ENCODE measurements around the gene ZBTB44. TPM values are rescaled to one million over a fixed set of nuclear protein-coding genes. Genes with fewer than 3 reads are reported as not detected.

ZBTB44 gene
- total RNA-seq, 2 donors from 2014 or later = 26.1 to 35.5 TPM

GRCh38 chr11:130318031-130318673, 3.4 kb upstream of the ZBTB44 start:
- Histone ChIP-seq H3K9ac (ENCODE audit: low read depth in 2 of 2, low read length in 2 of 2) (no peak overlapping the region), H3K4me1 (no peaks in the 10 kb centered on the region), H3K27me3 (no peaks in the 10 kb centered on the region), H3K27ac (no peak overlapping the region), H3K4me3 (no peak overlapping the region), H3K9me3 (no peaks in the 10 kb centered on the region), H3K36me3 (no peaks in the 10 kb centered on the region)
- DNase-seq = no peak
- TF ChIP-seq CTCF (IDR thresholded peaks at IDR 0.05) = no peak
- intact Hi-C loops (cut with DNase I) = no loop called here

- Histone ChIP-seq H3K27ac (peak overlapping the region; percentile 87), H3K36me3 (no peaks in the 10 kb centered on the region), H3K4me1 (no peaks in the 10 kb centered on the region), H3K27me3 (no peaks in the 10 kb centered on the region), H3K4me3 (peak overlapping the region; percentile 85), H3K9me3 (no peaks in the 10 kb centered on the region), H3K9ac (ENCODE audit: low read depth in 2 of 2, low read length in 2 of 2) (peak overlapping the region; percentile 58 to 76)
- peak; percentile 57 for DNase-seq
- intact Hi-C loops (cut with DNase I) = no loop called here
- no peak for TF ChIP-seq CTCF (IDR thresholded peaks at IDR 0.05)
These were observed 745 bp upstream of the ZBTB44 start for GRCh38 chr11:130315354-130315970.

- TF ChIP-seq CTCF (IDR thresholded peaks at IDR 0.05) = no peak
- Histone ChIP-seq H3K4me3 (peak overlapping the region; percentile 85), H3K36me3 (no peaks in the 10 kb centered on the region), H3K9me3 (no peaks in the 10 kb centered on the region), H3K27me3 (no peaks in the 10 kb centered on the region), H3K27ac (peak overlapping the region; percentile 87), H3K4me1 (no peaks in the 10 kb centered on the region), H3K9ac (ENCODE audit: low read depth in 2 of 2, low read length in 2 of 2) (peak overlapping the region; percentile 74 to 93)
- intact Hi-C loops (cut with DNase I) = no loop called here
- peak; percentile 71 for DNase-seq
These were observed 450 bp downstream of the ZBTB44 start for GRCh38 chr11:130314184-130314749.

GRCh38 chr11:130313383-130314183, 1.1 kb downstream of the ZBTB44 start:
- Histone ChIP-seq H3K9ac (ENCODE audit: low read depth in 2 of 2, low read length in 2 of 2) (peak overlapping the region; percentile 74 to 93), H3K36me3 (no peaks in the 10 kb centered on the region), H3K27me3 (no peaks in the 10 kb centered on the region), H3K4me1 (no peaks in the 10 kb centered on the region), H3K27ac (peak overlapping the region; percentile 87), H3K4me3 (peak overlapping the region; percentile 85), H3K9me3 (no peaks in the 10 kb centered on the region)
- TF ChIP-seq CTCF (IDR thresholded peaks at IDR 0.05) = no peak
- DNase-seq = no peak
- intact Hi-C loops (cut with DNase I) = no loop called here

- Histone ChIP-seq H3K36me3 (no peaks in the 10 kb centered on the region), H3K27ac (no peak overlapping the region), H3K4me1 (no peaks in the 10 kb centered on the region), H3K9me3 (no peaks in the 10 kb centered on the region), H3K4me3 (no peak overlapping the region), H3K9ac (ENCODE audit: low read depth in 2 of 2, low read length in 2 of 2) (no peak overlapping the region), H3K27me3 (no peaks in the 10 kb centered on the region)
- intact Hi-C loops (cut with DNase I) = no loop called here
- DNase-seq = no peak
- TF ChIP-seq CTCF (IDR thresholded peaks at IDR 0.05) = no peak
These were observed 2.7 kb downstream of the ZBTB44 start for GRCh38 chr11:130312046-130312445.

Data from colonic mucosa (tissue), 4 donors.